ENCODE data around the gene PARP4.
"Not testable (repeated sequence)": the region's sequence is repeated elsewhere in the genome, so short reads cannot be mapped to it uniquely, and the experiment has no call there.

The PARP4 gene

GRCh38 chr13:24443366-24443765 lies 69.2 kb downstream of the PARP4 start:
- TF ChIP-seq CTCF (IDR thresholded peaks at IDR 0.05; ENCODE audit: low read depth, low read length) = no peak

GRCh38 chr13:24426045-24426444 lies 86.5 kb downstream of the PARP4 start:
- DNase-seq (ENCODE audit: low read depth, low spot score); H3K4me3 ChIP-seq (ENCODE audit: low read depth, low read length); in situ Hi-C loops (cut with HindIII; ENCODE audit: low sequenced_read_pairs): not testable (repeated sequence)

More at GRCh38 chr13:24443366-24443765, 69.2 kb downstream of the PARP4 start:
- no peak for DNase-seq (ENCODE audit: low read depth, low spot score)
- H3K4me3 ChIP-seq (ENCODE audit: low read depth, low read length) = no peak overlapping the region
- in situ Hi-C loops (cut with HindIII; ENCODE audit: low sequenced_read_pairs) = no loop called here

- DNase-seq (ENCODE audit: low read depth, low spot score); in situ Hi-C loops (cut with HindIII; ENCODE audit: low sequenced_read_pairs): not testable (repeated sequence)
Measured at GRCh38 chr13:24419668-24420067, 92.9 kb downstream of the PARP4 start.

GRCh38 chr13:24407844-24408243 lies 104.7 kb downstream of the PARP4 start:
- TF ChIP-seq CTCF (IDR thresholded peaks at IDR 0.05; ENCODE audit: low read depth, low read length) = no peak
- no peak overlapping the region for H3K4me3 ChIP-seq (ENCODE audit: low read depth, low read length)
- no peak for DNase-seq (ENCODE audit: low read depth, low spot score)
- in situ Hi-C loops (cut with HindIII; ENCODE audit: low sequenced_read_pairs) = no loop called here

More at GRCh38 chr13:24419668-24420067, 92.9 kb downstream of the PARP4 start:
- not testable (repeated sequence) for H3K4me3 ChIP-seq (ENCODE audit: low read depth, low read length)

GRCh38 chr13:24406524-24406923 lies 106.1 kb downstream of the PARP4 start:
- no peak for DNase-seq (ENCODE audit: low read depth, low spot score)
- in situ Hi-C loops (cut with HindIII; ENCODE audit: low sequenced_read_pairs) = no loop called here
- no peak for TF ChIP-seq CTCF (IDR thresholded peaks at IDR 0.05; ENCODE audit: low read depth, low read length)

GRCh38 chr13:24396821-24397220 lies 115.8 kb downstream of the PARP4 start:
- TF ChIP-seq CTCF (IDR thresholded peaks at IDR 0.05; ENCODE audit: low read depth, low read length) = no peak
- DNase-seq (ENCODE audit: low read depth, low spot score) = no peak
- H3K4me3 ChIP-seq (ENCODE audit: low read depth, low read length) = no peak overlapping the region
- in situ Hi-C loops (cut with HindIII; ENCODE audit: low sequenced_read_pairs) = no loop called here

More at GRCh38 chr13:24406524-24406923, 106.1 kb downstream of the PARP4 start:
- no peak overlapping the region for H3K4me3 ChIP-seq (ENCODE audit: low read depth, low read length)

- H3K4me3 ChIP-seq (ENCODE audit: low read depth, low read length) = no peak overlapping the region
- no peak for DNase-seq (ENCODE audit: low read depth, low spot score)
- TF ChIP-seq CTCF (IDR thresholded peaks at IDR 0.05; ENCODE audit: low read depth, low read length) = no peak
- in situ Hi-C loops (cut with HindIII; ENCODE audit: low sequenced_read_pairs) = no loop called here
Measured at GRCh38 chr13:24392972-24393371, 119.6 kb downstream of the PARP4 start.

- H3K4me3 ChIP-seq (ENCODE audit: low read depth, low read length); DNase-seq (ENCODE audit: low read depth, low spot score); in situ Hi-C loops (cut with HindIII; ENCODE audit: low sequenced_read_pairs): not testable (repeated sequence)
Measured at GRCh38 chr13:24391771-24392683, 120.6 kb downstream of the PARP4 start.

- in situ Hi-C loops (cut with HindIII; ENCODE audit: low sequenced_read_pairs); DNase-seq (ENCODE audit: low read depth, low spot score); H3K4me3 ChIP-seq (ENCODE audit: low read depth, low read length): not testable (repeated sequence)
Measured at GRCh38 chr13:24390795-24391194, 121.8 kb downstream of the PARP4 start.

All from astrocyte of the spinal cord (primary cell).